ENCODE results near the gene CANT1.

DNA sequence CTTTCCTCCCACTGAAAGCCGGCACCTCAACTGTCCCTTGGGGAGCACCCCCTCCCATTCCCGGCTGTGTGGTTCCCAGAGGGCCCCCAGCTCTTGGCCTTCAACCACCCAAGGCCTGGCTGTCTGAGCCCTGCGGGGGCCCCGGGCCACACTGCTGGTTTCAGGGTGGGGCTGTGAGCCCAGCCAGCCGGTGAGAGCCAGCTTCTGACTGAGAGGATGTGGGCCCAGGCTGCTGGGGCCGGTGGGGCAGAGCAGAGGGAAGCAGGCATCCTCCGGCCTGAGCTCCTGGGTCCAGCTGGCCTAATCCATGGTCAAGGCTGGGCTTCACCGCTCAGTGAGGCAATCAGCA lies 29.0 kb downstream of the CANT1 start:
- TF ChIP-seq, protein P1, sequence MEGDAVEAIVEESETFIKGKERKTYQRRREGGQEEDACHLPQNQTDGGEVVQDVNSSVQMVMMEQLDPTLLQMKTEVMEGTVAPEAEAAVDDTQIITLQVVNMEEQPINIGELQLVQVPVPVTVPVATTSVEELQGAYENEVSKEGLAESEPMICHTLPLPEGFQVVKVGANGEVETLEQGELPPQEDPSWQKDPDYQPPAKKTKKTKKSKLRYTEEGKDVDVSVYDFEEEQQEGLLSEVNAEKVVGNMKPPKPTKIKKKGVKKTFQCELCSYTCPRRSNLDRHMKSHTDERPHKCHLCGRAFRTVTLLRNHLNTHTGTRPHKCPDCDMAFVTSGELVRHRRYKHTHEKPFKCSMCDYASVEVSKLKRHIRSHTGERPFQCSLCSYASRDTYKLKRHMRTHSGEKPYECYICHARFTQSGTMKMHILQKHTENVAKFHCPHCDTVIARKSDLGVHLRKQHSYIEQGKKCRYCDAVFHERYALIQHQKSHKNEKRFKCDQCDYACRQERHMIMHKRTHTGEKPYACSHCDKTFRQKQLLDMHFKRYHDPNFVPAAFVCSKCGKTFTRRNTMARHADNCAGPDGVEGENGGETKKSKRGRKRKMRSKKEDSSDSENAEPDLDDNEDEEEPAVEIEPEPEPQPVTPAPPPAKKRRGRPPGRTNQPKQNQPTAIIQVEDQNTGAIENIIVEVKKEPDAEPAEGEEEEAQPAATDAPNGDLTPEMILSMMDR (IDR thresholded peaks at IDR 0.05 in 4 of 5, conservative IDR thresholded peaks at IDR 0.05 in 1 of 5), result no peak
- TF ChIP-seq POLR2A (IDR thresholded peaks at IDR 0.05), result no peak
